ENCODE measurements around the gene SLC27A6. TPM values are rescaled to one million over a fixed set of nuclear protein-coding genes. Genes with fewer than 3 reads are reported as not detected.

Gene SLC27A6
- total RNA-seq, 1 experiment from 2014 or later: 7.9 TPM

GRCh38 chr5:129082225-129083136, 117.2 kb downstream of the SLC27A6 start:
- no peaks in the 10 kb centered on the region for H3K36me3 ChIP-seq (ENCODE audit: control insufficient read depth in 1 of 2, insufficient read depth in 2 of 2, low read length in 2 of 2)
- BruUV-seq (replicated peaks): no TSS peak
- H3K79me2 ChIP-seq (ENCODE audit: insufficient read depth, low read length): no peaks in the 10 kb centered on the region
- H3K4me2 ChIP-seq (ENCODE audit: low read length): no peak overlapping the region
- ATAC-seq: no peak
- H3K9me2 ChIP-seq (ENCODE audit: insufficient read depth): no peaks in the 10 kb centered on the region
- H3K9ac ChIP-seq (ENCODE audit: low read length): no peak overlapping the region
- H4K20me1 ChIP-seq (ENCODE audit: insufficient read depth): no peaks in the 10 kb centered on the region
- POLR2A ChIA-PET: no interaction called here
- no peak for TF ChIP-seq FOSL1 (IDR thresholded peaks at IDR 0.05; ENCODE audit: low read depth)
- no peak for TF ChIP-seq SRF (IDR thresholded peaks at IDR 0.05; ENCODE audit: low read depth)
- no peak for TF ChIP-seq SP1 (IDR thresholded peaks at IDR 0.05; ENCODE audit: low read depth)
- TF ChIP-seq ZBTB33 (IDR thresholded peaks at IDR 0.05; ENCODE audit: extremely low read depth, insufficient replicate concordance, low read length): no peak
- TF ChIP-seq ZNF274 (IDR thresholded peaks at IDR 0.05; ENCODE audit: low read depth, low read length): no peak
- no peak for TF ChIP-seq CBX3 (IDR thresholded peaks at IDR 0.05; ENCODE audit: low read depth)
- TF ChIP-seq ATF3 (IDR thresholded peaks at IDR 0.05): no peak
- no peak for TF ChIP-seq ELF1 (IDR thresholded peaks at IDR 0.05; ENCODE audit: borderline replicate concordance, low read depth)
- TF ChIP-seq POLR2AphosphoS5 (IDR thresholded peaks at IDR 0.05; ENCODE audit: low read depth, low read length): no peak
- TF ChIP-seq CEBPB (IDR thresholded peaks at IDR 0.05; ENCODE audit: low read depth): no peak
- no peak for TF ChIP-seq EZH2phosphoT487 (IDR thresholded peaks at IDR 0.05; ENCODE audit: borderline replicate concordance)
- TF ChIP-seq MAX (IDR thresholded peaks at IDR 0.05): no peak
- TF ChIP-seq JUND (IDR thresholded peaks at IDR 0.05): no peak
- no peak for TF ChIP-seq SIN3A (IDR thresholded peaks at IDR 0.05; ENCODE audit: low read depth)
- no peaks in the 10 kb centered on the region for H3K27me3 ChIP-seq (ENCODE audit: insufficient read depth, low read length)
- no peaks in the 10 kb centered on the region for H3K4me1 ChIP-seq (ENCODE audit: control insufficient read depth in 1 of 2, insufficient read depth in 2 of 2, low read length in 2 of 2)
- no peak overlapping the region for H2AFZ ChIP-seq (ENCODE audit: low read depth, low read length, poor library complexity, severe bottlenecking)
- no peak overlapping the region for H3K27ac ChIP-seq (ENCODE audit: low read depth, low read length)
- no peaks in the 10 kb centered on the region for H3K9me3 ChIP-seq (ENCODE audit: control insufficient read depth in 1 of 2, insufficient read depth in 1 of 2, low read depth in 1 of 2, low read length in 2 of 2)
- RAD21 ChIA-PET (ENCODE audit: low non-redundant PET in 1 of 2, low total read pairs in 2 of 2, uncharacterized antibody in 2 of 2, unreplicated experiment in 2 of 2): no interaction called here
- no peak overlapping the region for H3K4me3 ChIP-seq (replicated peaks in 1 of 2; ENCODE audit: low read depth in 1 of 2, low read length in 2 of 2)
- DNase-seq (ENCODE audit: low read depth, low spot score): no peak
- CTCF ChIA-PET: no interaction called here
- intact Hi-C loops (cut with micrococcal nuclease): no loop called here

Other genes with a start within 250 kb of the SLC27A6 start
- 42.9 TPM for gene ISOC1, start 129.3 kb downstream of the SLC27A6 start, total RNA-seq (2021; ENCODE audit: unreplicated experiment)